Iris pigment epithelial cell (primary cell): Measurements from ENCODE around the gene CTRB1.

Source experiments
- DNase-seq: peaks from one replicate; pipeline ENCODE4 v3.0.0-alpha.2; 2011; ENCODE audit warnings: low read depth

The CTRB1 gene

GRCh38 chr16:75225678-75226515 lies 7.1 kb downstream of the CTRB1 start:
- DNase-seq, result no peak

- DNase-seq, result no peak
Measured at GRCh38 chr16:75226550-75227360, 8.0 kb downstream of the CTRB1 start.

DNA sequence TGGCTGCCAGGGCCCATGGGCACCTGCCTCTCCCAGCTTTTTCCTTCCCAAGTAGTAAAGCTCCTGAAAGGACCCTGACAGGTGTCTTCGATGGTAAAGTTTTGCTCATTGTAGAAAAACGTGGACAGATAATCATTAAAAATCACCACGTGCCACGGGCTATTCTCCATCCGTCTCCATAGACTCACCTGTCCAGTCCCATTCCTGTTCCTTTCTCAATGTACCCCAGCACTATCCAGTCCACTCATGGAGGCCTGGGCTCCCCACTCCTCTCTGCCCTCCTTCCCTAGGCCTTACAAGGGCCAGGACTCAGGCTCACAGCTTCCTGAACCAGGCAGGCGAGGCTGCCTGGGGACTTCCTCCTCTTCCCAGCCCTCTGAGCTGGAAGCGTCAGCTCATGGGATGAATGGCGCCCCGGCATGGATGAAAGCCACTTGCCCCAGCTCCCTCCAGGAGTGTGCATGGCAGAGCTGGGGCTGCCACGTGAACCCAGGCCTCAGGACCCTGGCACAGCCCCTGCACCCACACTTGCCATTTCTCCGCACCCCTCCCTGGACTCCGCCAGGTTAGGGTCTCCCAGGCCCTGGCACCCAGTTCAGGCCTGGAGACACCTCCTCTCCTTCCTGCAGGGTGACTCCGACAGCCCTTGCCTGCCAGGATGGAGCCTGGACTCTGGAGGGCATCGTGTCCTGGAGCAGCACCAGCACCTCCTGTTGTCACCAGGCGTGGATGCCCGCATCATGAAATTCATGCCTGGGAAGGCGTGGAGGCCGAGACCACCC lies 8.8 kb downstream of the CTRB1 start:
- DNase-seq, result no peak

- DNase-seq, result no peak
Measured at GRCh38 chr16:75228143-75228976, 9.6 kb downstream of the CTRB1 start.

DNA sequence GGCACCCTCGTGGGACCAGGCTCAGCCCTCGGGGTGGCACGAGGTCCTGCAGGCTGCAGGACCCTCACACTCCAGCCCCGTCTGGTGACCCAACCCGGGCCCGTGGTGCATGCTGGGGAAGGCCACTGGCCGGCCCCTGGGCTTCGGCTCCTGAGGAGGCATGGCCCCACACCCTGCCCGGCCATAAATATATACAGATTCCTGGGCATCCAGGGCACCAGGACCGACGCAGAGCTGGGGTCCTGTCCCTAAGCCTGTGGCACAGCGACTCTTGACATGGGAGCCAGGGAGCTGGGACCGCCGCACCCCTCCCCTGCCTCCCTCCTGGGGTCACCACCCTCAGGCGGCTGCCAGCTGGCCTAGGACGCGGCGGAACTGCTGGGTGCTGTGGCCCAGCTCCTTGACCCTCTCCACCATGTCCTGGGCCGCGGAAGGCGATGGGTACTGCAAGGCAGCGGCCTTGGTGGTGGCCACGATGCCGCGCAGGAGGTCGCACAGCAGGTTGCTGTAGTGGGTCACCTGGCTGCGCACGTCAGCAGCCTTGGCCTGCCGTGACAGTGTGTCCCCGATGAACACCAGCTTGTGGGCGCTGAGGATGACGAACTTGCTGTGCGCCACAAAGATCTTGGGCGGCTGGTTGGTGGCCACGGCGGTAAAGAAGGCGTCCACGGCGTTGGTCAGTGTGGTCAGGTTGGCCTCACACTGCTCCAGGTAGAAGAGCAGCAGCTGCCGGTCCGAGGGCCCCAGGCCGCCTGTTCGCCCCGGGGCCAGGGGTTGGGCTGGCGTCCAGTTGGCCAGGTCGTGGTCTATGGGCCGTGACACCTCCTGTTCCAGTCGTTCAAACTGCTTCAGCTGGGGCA lies 10.6 kb downstream of the CTRB1 start:
- DNase-seq, result no peak

DNA sequence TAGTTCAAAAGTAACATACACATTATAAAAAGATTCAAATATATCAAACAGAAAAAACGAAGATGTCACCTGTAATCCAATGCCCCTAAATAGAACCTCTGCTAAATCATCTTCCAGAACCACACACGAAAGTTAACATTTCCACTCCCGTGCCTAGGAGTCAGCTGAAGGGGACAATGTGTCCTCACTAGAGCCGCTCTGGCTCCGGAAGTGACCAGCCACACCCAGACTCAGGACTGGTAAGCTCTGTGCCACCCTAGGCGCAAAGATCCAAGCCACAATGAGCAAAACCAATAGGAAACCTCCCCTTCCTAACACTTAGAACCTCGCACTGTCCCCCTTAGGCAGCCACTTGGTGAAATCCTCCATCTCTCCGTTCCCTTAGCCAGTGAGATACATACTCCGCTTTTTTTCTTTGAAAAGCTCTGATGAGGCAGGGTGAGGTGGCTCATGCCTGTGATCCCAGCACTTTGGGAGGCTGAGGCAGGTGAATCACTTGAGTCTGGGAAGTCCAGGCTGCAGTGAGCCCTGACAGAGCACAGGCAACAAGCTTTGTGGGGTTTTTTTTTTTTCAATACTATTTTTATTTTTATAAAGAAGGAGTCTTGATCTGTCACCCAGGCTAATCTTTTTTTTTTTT lies 11.8 kb downstream of the CTRB1 start:
- no peak for DNase-seq

GRCh38 chr16:75231570-75231969 lies 12.8 kb downstream of the CTRB1 start:
- DNase-seq, result no peak

GRCh38 chr16:75233611-75233938 lies 14.8 kb downstream of the CTRB1 start:
- no peak for DNase-seq

DNA sequence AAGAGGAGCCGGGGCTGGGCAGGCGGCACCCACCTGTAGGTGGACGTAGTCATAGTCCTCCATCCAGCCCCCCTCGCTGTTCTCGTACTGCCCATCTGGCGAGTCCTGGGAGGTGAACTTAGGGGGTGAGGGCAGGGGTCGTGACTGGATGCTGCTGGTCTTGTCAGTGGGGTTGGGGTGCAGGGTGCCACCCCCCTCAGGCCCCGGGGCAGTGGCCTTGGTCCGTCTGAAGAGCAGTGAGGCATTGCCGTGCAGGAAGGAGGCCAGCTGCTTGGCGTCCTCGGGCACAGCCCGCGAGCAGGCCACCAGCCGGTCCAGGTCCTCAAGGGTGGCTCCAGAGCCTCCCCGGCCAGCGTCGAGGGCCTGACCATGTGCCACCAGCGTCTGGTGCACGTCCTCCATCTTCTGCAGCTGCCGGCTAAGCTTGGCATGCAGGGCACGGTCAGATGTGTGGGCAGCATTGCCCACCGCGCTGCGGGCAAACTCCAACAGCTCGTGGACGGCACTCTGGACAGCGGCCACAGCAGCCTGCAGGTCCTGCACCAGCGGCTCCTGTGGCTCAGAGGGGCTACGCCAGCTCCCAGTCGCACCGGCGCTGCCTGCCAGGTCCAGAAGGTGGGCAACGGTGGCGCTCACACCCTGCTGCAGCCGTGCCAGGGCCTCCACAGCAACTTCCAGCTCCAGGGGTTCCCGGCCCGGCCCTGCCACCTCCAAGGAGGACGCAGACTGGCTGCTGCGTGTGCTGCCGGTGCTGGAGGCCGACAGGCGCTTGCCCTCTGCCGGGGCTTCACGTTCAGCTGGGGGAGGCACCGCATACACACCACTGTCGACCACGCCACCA lies 16.3 kb downstream of the CTRB1 start:
- no peak for DNase-seq

- no peak for DNase-seq
Measured at GRCh38 chr16:75235721-75236193, 17.0 kb downstream of the CTRB1 start.

DNA sequence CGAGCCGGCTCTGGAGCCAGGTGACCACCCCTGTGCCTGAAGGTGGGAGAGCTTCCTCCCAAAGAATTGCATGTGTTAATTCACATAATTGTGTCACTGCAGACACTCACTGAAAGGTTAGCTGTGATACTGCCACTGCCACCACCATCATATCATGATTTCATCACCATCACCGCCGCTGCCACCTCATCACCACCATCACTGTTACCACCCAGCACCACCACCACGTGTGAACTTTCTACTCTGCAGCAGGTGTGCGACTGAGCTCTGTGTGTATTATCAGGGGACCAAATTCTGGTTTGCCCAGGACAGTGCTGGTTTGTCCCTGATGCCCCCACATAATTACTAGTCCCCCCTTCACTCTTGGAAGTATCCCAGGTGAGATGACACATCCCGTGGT lies 17.4 kb downstream of the CTRB1 start:
- no peak for DNase-seq

- no peak for DNase-seq
Measured at GRCh38 chr16:75236736-75237397, 18.1 kb downstream of the CTRB1 start.

DNA sequence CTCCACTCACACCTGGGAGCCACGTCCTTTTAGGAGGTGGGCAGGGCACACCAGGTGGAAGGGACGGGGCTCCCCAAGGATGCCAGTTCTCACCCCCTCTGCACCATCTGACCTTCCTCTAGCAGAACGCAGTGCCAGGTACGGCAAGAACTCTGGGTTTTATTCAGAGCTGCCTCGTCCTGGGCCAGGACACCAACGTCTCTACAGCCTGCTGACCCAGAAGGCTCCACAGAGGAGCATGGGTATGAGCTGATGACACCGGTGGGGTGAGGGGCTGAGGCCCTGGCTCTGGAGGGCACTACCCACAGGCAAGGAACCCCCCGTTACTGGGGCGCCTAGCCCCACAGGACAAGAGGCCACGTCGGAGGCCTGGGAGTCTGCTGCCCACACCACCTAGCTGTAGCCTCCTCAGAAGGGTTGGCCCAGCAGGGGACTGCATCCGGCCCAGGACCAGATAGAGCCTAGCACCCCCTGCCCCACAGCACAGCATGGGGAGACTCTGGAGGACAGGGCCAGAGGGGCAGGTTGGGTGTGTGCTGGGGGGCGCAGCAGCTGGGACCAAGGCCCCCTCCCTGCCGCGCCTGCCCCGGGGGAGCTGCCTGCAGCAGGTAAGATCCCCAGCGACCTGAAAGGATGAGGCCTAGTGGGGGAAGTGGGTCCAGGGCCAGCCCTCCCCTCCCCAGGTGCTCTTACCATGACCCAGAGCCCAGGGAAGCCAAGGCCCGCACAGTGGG lies 18.8 kb downstream of the CTRB1 start:
- DNase-seq, result no peak

GRCh38 chr16:75238132-75238852 lies 19.5 kb downstream of the CTRB1 start:
- DNase-seq, result peak; percentile 90

DNA sequence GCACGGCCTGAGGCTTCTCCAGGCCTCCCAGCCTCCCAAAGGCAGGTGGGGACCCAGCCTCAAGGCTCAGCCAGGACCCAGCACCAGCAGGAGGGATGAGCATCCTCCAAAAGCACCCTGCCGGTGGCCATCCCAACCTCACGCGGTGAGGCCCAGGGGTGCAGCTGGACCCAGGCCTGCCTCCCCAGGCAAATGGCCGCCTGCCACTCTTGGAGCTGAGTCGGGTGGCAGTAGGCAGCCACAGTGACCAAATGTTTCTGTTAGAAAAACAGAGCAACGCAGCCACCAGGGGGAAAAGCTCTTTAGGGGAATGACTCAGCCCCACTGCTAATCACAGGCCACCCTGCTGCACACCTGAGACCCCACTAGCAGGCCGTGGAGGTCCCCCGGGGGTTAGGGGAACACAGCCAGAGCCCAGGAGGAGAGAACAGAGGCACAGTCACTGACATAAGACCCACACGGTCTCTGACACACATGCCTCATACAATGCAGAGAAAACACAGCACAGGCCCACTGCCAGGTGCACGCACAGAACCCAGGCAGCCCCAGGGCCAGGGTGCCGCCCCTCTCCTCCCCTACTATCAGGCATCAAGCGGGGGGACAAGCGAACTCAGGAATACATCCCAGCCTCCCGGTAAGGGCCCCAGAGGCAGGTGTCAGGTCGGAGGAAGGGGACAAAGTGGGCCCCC lies 20.2 kb downstream of the CTRB1 start:
- no peak for DNase-seq

DNA sequence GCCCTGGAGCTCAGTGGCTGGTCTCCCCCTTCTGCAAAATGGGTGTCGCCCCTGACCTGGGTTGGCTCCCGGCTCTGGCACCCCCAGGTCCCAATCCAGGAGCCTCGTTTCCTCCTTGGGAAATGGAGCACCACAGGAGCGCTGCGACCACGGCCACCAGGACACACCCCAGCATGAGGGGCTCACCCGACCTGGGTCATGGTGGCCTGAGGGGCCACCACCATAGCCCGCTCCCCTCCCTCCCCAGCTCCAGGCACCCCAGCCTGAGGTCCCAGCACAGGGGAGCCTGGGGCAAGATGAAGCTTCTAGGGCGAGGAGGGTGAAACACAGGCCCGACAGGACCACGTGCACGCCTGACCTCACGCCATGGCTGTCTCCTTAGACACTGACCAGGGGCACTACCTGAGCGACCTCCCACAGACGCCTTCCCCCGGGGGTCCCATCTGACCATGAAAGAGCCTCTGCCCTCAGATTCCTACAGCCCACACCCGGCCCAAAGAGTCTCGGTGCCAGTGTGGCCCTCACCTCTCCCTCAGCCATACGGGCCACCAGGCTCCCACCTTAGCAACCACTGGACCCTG lies 20.8 kb downstream of the CTRB1 start:
- DNase-seq, result no peak
